Neural cell (in vitro differentiated cells): ENCODE measurements around the gene GPHN.

Experiments used
- CTCF ChIP-seq: fragments of 450-650 bp; IDR thresholded peaks from 2 replicates; pipeline ENCODE4 v1.5.1; 2014; ENCODE audit warnings: antibody characterized with exemption, mild to moderate bottlenecking, moderate library complexity; ENCODE audit not compliant: poor library complexity, severe bottlenecking
- MXI1 ChIP-seq: fragments of 450-650 bp; conservative IDR thresholded peaks from 2 replicates; pipeline ENCODE4 v1.6.1; 2014; ENCODE audit warnings: antibody characterized with exemption, mild to moderate bottlenecking; ENCODE audit not compliant: poor library complexity, severe bottlenecking
- POLR2AphosphoS5 ChIP-seq: IDR thresholded peaks from 2 replicates; pipeline ENCODE4 v1.6.1; 2012
- REST ChIP-seq: IDR thresholded peaks from 2 replicates; pipeline ENCODE4 v1.6.1; 2012; ENCODE audit warnings: borderline replicate concordance

GRCh38 chr14:66884149-66884548 is 376.2 kb downstream of the GPHN start:
- TF ChIP-seq CTCF, result no peak
- TF ChIP-seq POLR2AphosphoS5, result no peak
- TF ChIP-seq MXI1, result no peak
- TF ChIP-seq REST, result no peak
